ENCODE data around the gene DGKH. TPM values are rescaled to one million over a fixed set of nuclear protein-coding genes. Genes with fewer than 3 reads are reported as not detected.
A peak's percentile ranks its signal among the peaks of the same experiment; 100 is the strongest.

The DGKH gene
- total RNA-seq, 1 experiment from 2014 or later = 9.2 TPM

DNA sequence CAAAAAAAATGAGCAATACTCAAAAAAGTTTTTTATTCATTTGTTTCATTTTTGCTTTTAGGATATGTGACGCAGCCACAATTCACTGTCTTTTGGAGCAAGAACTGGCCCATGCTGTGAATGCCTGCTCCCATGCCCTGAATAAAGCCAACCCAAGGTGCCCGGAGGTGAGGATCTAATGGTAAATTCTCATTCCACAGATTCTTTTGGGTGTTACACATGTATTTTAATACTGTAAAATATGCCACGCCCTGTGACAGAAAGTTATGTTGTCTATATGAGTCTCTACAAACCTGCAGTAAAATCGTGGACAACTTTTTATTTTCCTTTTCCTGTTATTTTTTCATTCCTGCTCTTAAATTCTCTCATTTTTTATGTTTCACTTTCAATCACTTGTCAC lies 166.0 kb downstream of the DGKH start:
- peak overlapping the region; percentile 16; the same call in 1 of the 2 replicates for H3K4me2 ChIP-seq (ENCODE audit: low read length)
- DNase-seq (ENCODE audit: low read depth, low spot score) = no peak
- no peaks in the 10 kb centered on the region for H3K79me2 ChIP-seq (ENCODE audit: insufficient read depth, low read length)
- no peaks in the 10 kb centered on the region for H4K20me1 ChIP-seq (ENCODE audit: insufficient read depth)
- no peak overlapping the region for H3K9ac ChIP-seq (ENCODE audit: low read length)
- H3K4me3 ChIP-seq (replicated peaks in 1 of 2; ENCODE audit: low read depth in 1 of 2, low read length in 2 of 2) = no peak overlapping the region
- H3K4me1 ChIP-seq (ENCODE audit: control insufficient read depth in 1 of 2, insufficient read depth in 2 of 2, low read length in 2 of 2) = peaks cover 0 to 9% of the 10 kb centered on the region in 2 experiments; a peak in 3 of 4 replicates
- ChIA-PET CTCF (no interaction called here), RAD21 (ENCODE audit: low non-redundant PET in 1 of 2, low total read pairs in 2 of 2, uncharacterized antibody in 2 of 2, unreplicated experiment in 2 of 2) (no interaction called here), POLR2A (no interaction called here)
- no peak overlapping the region for H3K27ac ChIP-seq (ENCODE audit: low read depth, low read length)
- intact Hi-C loops (cut with micrococcal nuclease) = no loop called here
- no peaks in the 10 kb centered on the region for H3K9me2 ChIP-seq (ENCODE audit: insufficient read depth)
- H2AFZ ChIP-seq (ENCODE audit: low read depth, low read length, poor library complexity, severe bottlenecking) = no peak overlapping the region
- TF ChIP-seq YY1 (IDR thresholded peaks at IDR 0.05; ENCODE audit: extremely low read depth, insufficient replicate concordance, low read depth, low read length) (no peak), POLR2AphosphoS5 (IDR thresholded peaks at IDR 0.05; ENCODE audit: low read depth, low read length) (no peak), TCF7L2 (IDR thresholded peaks at IDR 0.05; ENCODE audit: borderline replicate concordance, extremely low read depth, insufficient read depth, insufficient read length) (no peak), EZH2 (IDR thresholded peaks at IDR 0.05) (no peak), EZH2phosphoT487 (IDR thresholded peaks at IDR 0.05; ENCODE audit: borderline replicate concordance) (no peak), SRF (IDR thresholded peaks at IDR 0.05; ENCODE audit: low read depth) (no peak), EGR1 (IDR thresholded peaks at IDR 0.05; ENCODE audit: low read depth) (no peak), CTCF (IDR thresholded peaks at IDR 0.05 in 2 of 3, conservative IDR thresholded peaks at IDR 0.05 in 1 of 3; ENCODE audit: borderline replicate concordance in 1 of 3, insufficient read depth in 1 of 3, low read depth in 2 of 3, low read length in 2 of 3) (no peak)
- TF ChIP-seq, protein P1, sequence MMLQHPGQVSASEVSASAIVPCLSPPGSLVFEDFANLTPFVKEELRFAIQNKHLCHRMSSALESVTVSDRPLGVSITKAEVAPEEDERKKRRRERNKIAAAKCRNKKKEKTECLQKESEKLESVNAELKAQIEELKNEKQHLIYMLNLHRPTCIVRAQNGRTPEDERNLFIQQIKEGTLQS (IDR thresholded peaks at IDR 0.05) = no peak
- H3K36me3 ChIP-seq (ENCODE audit: control insufficient read depth in 1 of 2, insufficient read depth in 2 of 2, low read length in 2 of 2) = 0 out of 4 replicates have a peak, but pooled peaks cover 0 to 4% of the 10 kb centered on the region in 2 experiments
- BruUV-seq (replicated peaks) = no TSS peak
- H3K9me3 ChIP-seq (ENCODE audit: control insufficient read depth in 1 of 2, insufficient read depth in 1 of 2, low read depth in 1 of 2, low read length in 2 of 2) = no peaks in the 10 kb centered on the region
- no peaks in the 10 kb centered on the region for H3K27me3 ChIP-seq (ENCODE audit: insufficient read depth, low read length)
- ATAC-seq = no peak

Measured in HCT116 (cell line).